Measurements from ENCODE around the gene MUSK.
A peak's percentile ranks its signal among the peaks of the same experiment; 100 is the strongest.

MUSK gene

GRCh38 chr9:110668570-110669167 lies at the start of gene MUSK:
Gene MUSK (plus strand): TSS chr9:110668791. CDS start chr9:110668905, 114 bp downstream.
- no peak for DNase-seq (ENCODE audit: low spot score)
- TF ChIP-seq CTCF (IDR thresholded peaks at IDR 0.05; ENCODE audit: extremely low read depth, insufficient read depth, missing control alignments), result no peak
- in situ Hi-C loops (cut with MboI; ENCODE audit: low pct_unique_long_range_greater_than_20kb, low sequenced_read_pairs, unreplicated experiment), result no loop called here

GRCh38 chr9:110619831-110620230 lies 48.8 kb upstream of the MUSK start:
- DNase-seq (ENCODE audit: low spot score), result no peak
- in situ Hi-C loops (cut with MboI; ENCODE audit: low pct_unique_long_range_greater_than_20kb, low sequenced_read_pairs, unreplicated experiment), result loop anchor here (10.0 kb wide), 2 partner anchors 165 to 435 kb away; no protein-coding TSS in a partner anchor
- no peak for TF ChIP-seq CTCF (IDR thresholded peaks at IDR 0.05; ENCODE audit: extremely low read depth, insufficient read depth, missing control alignments)

GRCh38 chr9:110620726-110621125 lies 47.9 kb upstream of the MUSK start:
- no peak for TF ChIP-seq CTCF (IDR thresholded peaks at IDR 0.05; ENCODE audit: extremely low read depth, insufficient read depth, missing control alignments)
- in situ Hi-C loops (cut with MboI; ENCODE audit: low pct_unique_long_range_greater_than_20kb, low sequenced_read_pairs, unreplicated experiment), result loop anchor here (10.0 kb wide), 2 partner anchors 166 to 436 kb away; no protein-coding TSS in a partner anchor

GRCh38 chr9:110622368-110622767 lies 46.2 kb upstream of the MUSK start:
- DNase-seq (ENCODE audit: low spot score), result no peak
- in situ Hi-C loops (cut with MboI; ENCODE audit: low pct_unique_long_range_greater_than_20kb, low sequenced_read_pairs, unreplicated experiment), result loop anchor here (10.0 kb wide), 2 partner anchors 168 to 438 kb away; no protein-coding TSS in a partner anchor
- no peak for TF ChIP-seq CTCF (IDR thresholded peaks at IDR 0.05; ENCODE audit: extremely low read depth, insufficient read depth, missing control alignments)

More at GRCh38 chr9:110620726-110621125, 47.9 kb upstream of the MUSK start:
- DNase-seq (ENCODE audit: low spot score), result no peak

GRCh38 chr9:110623462-110624025 lies 45.0 kb upstream of the MUSK start:
- in situ Hi-C loops (cut with MboI; ENCODE audit: low pct_unique_long_range_greater_than_20kb, low sequenced_read_pairs, unreplicated experiment), result loop anchor here (10.0 kb wide), 2 partner anchors 169 to 439 kb away; no protein-coding TSS in a partner anchor
- peak; percentile 27 for DNase-seq (ENCODE audit: low spot score)

More at GRCh38 chr9:110623462-110624025, 45.0 kb upstream of the MUSK start:
- TF ChIP-seq CTCF (IDR thresholded peaks at IDR 0.05; ENCODE audit: extremely low read depth, insufficient read depth, missing control alignments), result peak; percentile 59
